GM23338 (cell line): ENCODE data around the gene INPP5A.

Experiments
- CREB1 ChIP-seq: fragments of 250-450 bp; sonication (Bioruptor Pico); IDR thresholded peaks from 2 replicates; pipeline ENCODE4 v1.5.0; 2020; ENCODE audit warnings: low read depth, mild to moderate bottlenecking, moderate library complexity
- ETS1 ChIP-seq: IDR thresholded peaks from 2 replicates; pipeline ENCODE4 v1.6.1; 2016; ENCODE audit warnings: antibody characterized with exemption
- EZH2 ChIP-seq: fragments of 200-600 bp; sonication (generic); IDR thresholded peaks from one replicate; pipeline ENCODE4 v1.8.0; 2017; ENCODE audit warnings: antibody characterized with exemption, mild to moderate bottlenecking, low read depth; ENCODE audit not compliant: unreplicated experiment
- EZH2phosphoT487 ChIP-seq: fragments of 200-600 bp; sonication (generic); IDR thresholded peaks from one replicate; pipeline ENCODE4 v1.8.1; 2018; ENCODE audit warnings: antibody characterized with exemption; ENCODE audit not compliant: unreplicated experiment
- JUNB ChIP-seq: IDR thresholded peaks from one replicate; pipeline ENCODE4 v1.6.1; 2016; ENCODE audit warnings: antibody characterized with exemption; ENCODE audit not compliant: unreplicated experiment
- NANOG ChIP-seq: IDR thresholded peaks from 2 replicates; pipeline ENCODE4 v1.6.1; 2016; ENCODE audit warnings: antibody characterized with exemption, borderline replicate concordance
- POLR2AphosphoS5 ChIP-seq: IDR thresholded peaks from 2 replicates; pipeline ENCODE4 v1.6.1; 2016; ENCODE audit warnings: antibody characterized with exemption, low read depth
- REST ChIP-seq: IDR thresholded peaks from one replicate; pipeline ENCODE4 v1.6.1; 2018; ENCODE audit warnings: antibody characterized with exemption; ENCODE audit not compliant: unreplicated experiment
- STAT1 ChIP-seq: IDR thresholded peaks from one replicate; pipeline ENCODE4 v1.6.1; 2016; ENCODE audit warnings: antibody characterized with exemption; ENCODE audit not compliant: unreplicated experiment
- ZNF114 ChIP-seq: fragments of 250-450 bp; sonication (Bioruptor Pico); IDR thresholded peaks from 2 replicates; pipeline ENCODE4 v1.5.0; 2020; ENCODE audit warnings: mild to moderate bottlenecking, moderate library complexity
- ZNF331 ChIP-seq: fragments of 250-450 bp; sonication (Bioruptor Pico); IDR thresholded peaks from 2 replicates; pipeline ENCODE4 v1.5.0; 2020; ENCODE audit warnings: low read depth, mild to moderate bottlenecking, moderate library complexity
- TF ChIP-seq, protein P1 (sequence below), 2 experiments: fragments of 200-600 bp in 1 of 2; sonication (generic) in 1 of 2; conservative IDR thresholded peaks; 2 replicates each; pipeline versions ENCODE4 v1.5.1 to v1.6.1; 2016 to 2017; ENCODE audit warnings: antibody characterized with exemption in 2 of 2, low read depth in 2 of 2, mild to moderate bottlenecking in 2 of 2, moderate library complexity in 1 of 2
- TF ChIP-seq, protein P2 (sequence below): fragments of 250-450 bp; sonication (Bioruptor Pico); IDR thresholded peaks from 2 replicates; pipeline ENCODE4 v1.5.0; 2020; ENCODE audit warnings: mild to moderate bottlenecking, moderate library complexity

DNA sequence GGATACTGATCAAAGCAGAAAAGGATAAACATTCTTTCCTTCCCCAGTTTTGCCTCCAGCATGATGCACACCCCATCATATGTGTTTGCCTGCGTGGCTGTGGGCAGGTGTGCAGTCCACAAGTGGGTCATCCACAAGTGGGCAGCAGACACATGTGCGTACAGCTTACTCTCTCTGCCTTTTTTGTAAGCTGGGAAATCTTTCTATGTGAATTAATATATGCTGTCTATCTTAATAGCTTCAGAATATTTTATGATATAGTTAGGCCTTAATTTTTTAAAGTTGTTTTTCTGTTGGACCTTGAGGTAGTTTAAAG, 80.1 kb downstream of the INPP5A start:
- TF ChIP-seq, protein P1, sequence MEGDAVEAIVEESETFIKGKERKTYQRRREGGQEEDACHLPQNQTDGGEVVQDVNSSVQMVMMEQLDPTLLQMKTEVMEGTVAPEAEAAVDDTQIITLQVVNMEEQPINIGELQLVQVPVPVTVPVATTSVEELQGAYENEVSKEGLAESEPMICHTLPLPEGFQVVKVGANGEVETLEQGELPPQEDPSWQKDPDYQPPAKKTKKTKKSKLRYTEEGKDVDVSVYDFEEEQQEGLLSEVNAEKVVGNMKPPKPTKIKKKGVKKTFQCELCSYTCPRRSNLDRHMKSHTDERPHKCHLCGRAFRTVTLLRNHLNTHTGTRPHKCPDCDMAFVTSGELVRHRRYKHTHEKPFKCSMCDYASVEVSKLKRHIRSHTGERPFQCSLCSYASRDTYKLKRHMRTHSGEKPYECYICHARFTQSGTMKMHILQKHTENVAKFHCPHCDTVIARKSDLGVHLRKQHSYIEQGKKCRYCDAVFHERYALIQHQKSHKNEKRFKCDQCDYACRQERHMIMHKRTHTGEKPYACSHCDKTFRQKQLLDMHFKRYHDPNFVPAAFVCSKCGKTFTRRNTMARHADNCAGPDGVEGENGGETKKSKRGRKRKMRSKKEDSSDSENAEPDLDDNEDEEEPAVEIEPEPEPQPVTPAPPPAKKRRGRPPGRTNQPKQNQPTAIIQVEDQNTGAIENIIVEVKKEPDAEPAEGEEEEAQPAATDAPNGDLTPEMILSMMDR (conservative IDR thresholded peaks at IDR 0.05; ENCODE audit: low read depth in 2 of 2), result no peak
- TF ChIP-seq EZH2 (no peak), EZH2phosphoT487 (no peak), REST (no peak), POLR2AphosphoS5 (no peak), CREB1 (no peak), JUNB (no peak), ZNF331 (no peak), STAT1 (no peak), ETS1 (no peak), NANOG (no peak), ZNF114 (CRISPR knock-in tag) (no peak)
- TF ChIP-seq, protein P2, sequence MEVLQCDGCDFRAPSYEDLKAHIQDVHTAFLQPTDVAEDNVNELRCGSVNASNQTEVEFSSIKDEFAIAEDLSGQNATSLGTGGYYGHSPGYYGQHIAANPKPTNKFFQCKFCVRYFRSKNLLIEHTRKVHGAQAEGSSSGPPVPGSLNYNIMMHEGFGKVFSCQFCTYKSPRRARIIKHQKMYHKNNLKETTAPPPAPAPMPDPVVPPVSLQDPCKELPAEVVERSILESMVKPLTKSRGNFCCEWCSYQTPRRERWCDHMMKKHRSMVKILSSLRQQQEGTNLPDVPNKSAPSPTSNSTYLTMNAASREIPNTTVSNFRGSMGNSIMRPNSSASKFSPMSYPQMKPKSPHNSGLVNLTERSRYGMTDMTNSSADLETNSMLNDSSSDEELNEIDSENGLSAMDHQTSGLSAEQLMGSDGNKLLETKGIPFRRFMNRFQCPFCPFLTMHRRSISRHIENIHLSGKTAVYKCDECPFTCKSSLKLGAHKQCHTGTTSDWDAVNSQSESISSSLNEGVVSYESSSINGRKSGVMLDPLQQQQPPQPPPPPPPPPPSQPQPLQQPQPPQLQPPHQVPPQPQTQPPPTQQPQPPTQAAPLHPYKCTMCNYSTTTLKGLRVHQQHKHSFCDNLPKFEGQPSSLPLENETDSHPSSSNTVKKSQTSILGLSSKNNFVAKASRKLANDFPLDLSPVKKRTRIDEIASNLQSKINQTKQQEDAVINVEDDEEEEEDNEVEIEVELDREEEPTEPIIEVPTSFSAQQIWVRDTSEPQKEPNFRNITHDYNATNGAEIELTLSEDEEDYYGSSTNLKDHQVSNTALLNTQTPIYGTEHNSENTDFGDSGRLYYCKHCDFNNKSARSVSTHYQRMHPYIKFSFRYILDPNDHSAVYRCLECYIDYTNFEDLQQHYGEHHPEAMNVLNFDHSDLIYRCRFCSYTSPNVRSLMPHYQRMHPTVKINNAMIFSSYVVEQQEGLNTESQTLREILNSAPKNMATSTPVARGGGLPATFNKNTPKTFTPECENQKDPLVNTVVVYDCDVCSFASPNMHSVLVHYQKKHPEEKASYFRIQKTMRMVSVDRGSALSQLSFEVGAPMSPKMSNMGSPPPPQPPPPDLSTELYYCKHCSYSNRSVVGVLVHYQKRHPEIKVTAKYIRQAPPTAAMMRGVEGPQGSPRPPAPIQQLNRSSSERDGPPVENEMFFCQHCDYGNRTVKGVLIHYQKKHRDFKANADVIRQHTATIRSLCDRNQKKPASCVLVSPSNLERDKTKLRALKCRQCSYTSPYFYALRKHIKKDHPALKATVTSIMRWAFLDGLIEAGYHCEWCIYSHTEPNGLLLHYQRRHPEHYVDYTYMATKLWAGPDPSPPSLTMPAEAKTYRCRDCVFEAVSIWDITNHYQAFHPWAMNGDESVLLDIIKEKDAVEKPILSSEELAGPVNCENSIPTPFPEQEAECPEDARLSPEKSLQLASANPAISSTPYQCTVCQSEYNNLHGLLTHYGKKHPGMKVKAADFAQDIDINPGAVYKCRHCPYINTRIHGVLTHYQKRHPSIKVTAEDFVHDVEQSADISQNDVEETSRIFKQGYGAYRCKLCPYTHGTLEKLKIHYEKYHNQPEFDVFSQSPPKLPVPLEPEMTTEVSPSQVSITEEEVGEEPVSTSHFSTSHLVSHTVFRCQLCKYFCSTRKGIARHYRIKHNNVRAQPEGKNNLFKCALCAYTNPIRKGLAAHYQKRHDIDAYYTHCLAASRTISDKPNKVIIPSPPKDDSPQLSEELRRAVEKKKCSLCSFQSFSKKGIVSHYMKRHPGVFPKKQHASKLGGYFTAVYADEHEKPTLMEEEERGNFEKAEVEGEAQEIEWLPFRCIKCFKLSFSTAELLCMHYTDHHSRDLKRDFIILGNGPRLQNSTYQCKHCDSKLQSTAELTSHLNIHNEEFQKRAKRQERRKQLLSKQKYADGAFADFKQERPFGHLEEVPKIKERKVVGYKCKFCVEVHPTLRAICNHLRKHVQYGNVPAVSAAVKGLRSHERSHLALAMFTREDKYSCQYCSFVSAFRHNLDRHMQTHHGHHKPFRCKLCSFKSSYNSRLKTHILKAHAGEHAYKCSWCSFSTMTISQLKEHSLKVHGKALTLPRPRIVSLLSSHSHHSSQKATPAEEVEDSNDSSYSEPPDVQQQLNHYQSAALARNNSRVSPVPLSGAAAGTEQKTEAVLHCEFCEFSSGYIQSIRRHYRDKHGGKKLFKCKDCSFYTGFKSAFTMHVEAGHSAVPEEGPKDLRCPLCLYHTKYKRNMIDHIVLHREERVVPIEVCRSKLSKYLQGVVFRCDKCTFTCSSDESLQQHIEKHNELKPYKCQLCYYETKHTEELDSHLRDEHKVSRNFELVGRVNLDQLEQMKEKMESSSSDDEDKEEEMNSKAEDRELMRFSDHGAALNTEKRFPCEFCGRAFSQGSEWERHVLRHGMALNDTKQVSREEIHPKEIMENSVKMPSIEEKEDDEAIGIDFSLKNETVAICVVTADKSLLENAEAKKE, result no peak
